CD4-positive, alpha-beta memory T cell (primary cell): ENCODE measurements around the gene NEU2. TPM values are rescaled to one million over a fixed set of nuclear protein-coding genes. Genes with fewer than 3 reads are reported as not detected.

Experiments
- CTCF ChIA-PET: fragments of 350-600 bp; sonication (Branson Sonifier 250); formaldehyde crosslinking; loops from one replicate; lab custom pipeline; 2021; ENCODE audit warnings: inconsistent platforms; ENCODE audit not compliant: partially characterized antibody; lab: Charles Lee
- POLR2A ChIA-PET: fragments of 350-600 bp; sonication (Branson Sonifier 250); formaldehyde crosslinking; loops from one replicate; lab custom pipeline; 2021; ENCODE audit not compliant: partially characterized antibody; lab: Charles Lee
- DNase-seq, 5 donors: peaks; one replicate each; pipeline versions ENCODE4 v3.0.0 to v3.0.0-alpha.2; 2020 to 2022; ENCODE audit warnings: mixed read lengths in 1 of 5
- H3K27ac ChIP-seq: one replicate; pipeline ENCODE4 v1.7.0; 2013; ENCODE audit warnings: low read depth, low read length
- H3K27me3 ChIP-seq: 2 replicates; pipeline ENCODE4 v1.7.0; 2013; ENCODE audit warnings: mild to moderate bottlenecking, low read length, moderate library complexity; ENCODE audit not compliant: insufficient read depth
- H3K36me3 ChIP-seq: 2 replicates; pipeline ENCODE4 v1.7.0; 2013; ENCODE audit warnings: mild to moderate bottlenecking, low read length, moderate library complexity; ENCODE audit not compliant: insufficient read depth
- H3K4me1 ChIP-seq: 2 replicates; pipeline ENCODE4 v1.7.0; 2013; ENCODE audit warnings: mild to moderate bottlenecking, low read length, moderate library complexity; ENCODE audit not compliant: insufficient read depth
- H3K4me3 ChIP-seq, 2 donors: one replicate each; pipeline ENCODE4 v1.7.0; 2013; ENCODE audit warnings: low read length in 2 of 2, mild to moderate bottlenecking in 1 of 2
- H3K9me3 ChIP-seq, 2 donors: one replicate each; pipeline ENCODE4 v1.7.0; 2013; ENCODE audit warnings: low read length in 2 of 2, control low read depth in 1 of 2; ENCODE audit not compliant: control insufficient read depth in 1 of 2
- H3K27ac Mint-ChIP-seq, 7 donors: one replicate each; pipeline ENCODE4 v1.8.0; 2020 to 2021; ENCODE audit warnings: mixed read lengths in 7 of 7, mild to moderate bottlenecking in 6 of 7, inconsistent platforms in 3 of 7, moderate library complexity in 3 of 7
- H3K27me3 Mint-ChIP-seq, 2 donors: one replicate each; pipeline ENCODE4 v1.8.0; 2020 to 2021; ENCODE audit warnings: mixed read lengths in 2 of 2
- H3K36me3 Mint-ChIP-seq, 2 donors: one replicate each; pipeline ENCODE4 v1.8.0; 2020 to 2021; ENCODE audit warnings: mixed read lengths in 2 of 2, inconsistent platforms in 1 of 2, mild to moderate bottlenecking in 1 of 2
- H3K4me1 Mint-ChIP-seq, 4 donors: one replicate each; pipeline ENCODE4 v1.8.0; 2020 to 2021; ENCODE audit warnings: mixed read lengths in 4 of 4, mild to moderate bottlenecking in 1 of 4
- H3K4me3 Mint-ChIP-seq, 8 donors: one replicate each; pipeline ENCODE4 v1.8.0; 2020 to 2021; ENCODE audit warnings: mixed read lengths in 8 of 8, mild to moderate bottlenecking in 7 of 8, moderate library complexity in 6 of 8, inconsistent platforms in 3 of 8
- H3K9me3 Mint-ChIP-seq, 8 donors: one replicate each; pipeline ENCODE4 v1.8.0; 2020 to 2021; ENCODE audit warnings: mixed read lengths in 8 of 8, mild to moderate bottlenecking in 5 of 8, inconsistent platforms in 3 of 8, moderate library complexity in 1 of 8
- intact Hi-C: fragments of 100-400 bp; cut with micrococcal nuclease; formaldehyde crosslinking; loops from one replicate; pipeline ENCODE4 v1.15.1; 2023
- polyA plus RNA-seq, 2 donors: library from polyadenylated mRNA; unstranded; fragments of 300-500 nt; fragmentation: Illumina TruSeq; gene quantifications; one replicate each; pipeline ENCODE4 v1.2.3, GENCODE V29; 2021
- total RNA-seq, 2 experiments: library from RNA; stranded (reverse); gene quantifications; one replicate each; pipeline ENCODE4 v1.2.3, GENCODE V29; 2021

Gene NEU2
- total and polyA plus RNA-seq, 4 experiments from 2014 or later: not detected

DNA sequence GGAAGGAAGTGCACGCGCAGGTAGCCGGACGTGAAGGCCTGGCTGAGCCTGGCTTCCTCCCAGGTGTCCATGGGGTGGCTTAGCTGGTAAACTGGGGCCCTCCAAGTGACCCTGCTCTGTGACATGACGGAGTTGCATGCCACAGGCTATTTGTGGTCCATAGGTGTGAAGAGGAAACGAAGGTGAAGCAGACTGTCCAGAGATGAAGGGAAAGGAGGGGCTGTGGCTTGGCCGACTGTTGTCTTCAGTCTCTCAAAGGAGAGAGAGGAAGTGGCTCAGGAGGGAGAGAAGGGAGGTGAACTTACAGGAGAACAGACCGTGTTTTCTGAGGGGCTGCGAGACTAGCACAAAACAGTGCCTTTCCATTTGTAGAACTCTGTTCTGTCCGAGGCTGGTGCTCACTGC, 47.0 kb downstream of the NEU2 start:
- Mint-ChIP-seq H3K4me1 (peaks cover 61 to 70% (median 69%) of the 10 kb centered on the region in 4 donors), H3K9me3 (peaks cover 0 to 3% (median 0%) of the 10 kb centered on the region in 8 donors), H3K27me3 (peaks cover 0 to 1% of the 10 kb centered on the region in 2 donors), H3K36me3 (peaks cover 24 to 45% of the 10 kb centered on the region in 2 donors), H3K27ac (peak overlapping the region in 6 of 7 donors; percentile 88 to 98 (median 96)), H3K4me3 (peak overlapping the region; percentile 76 to 95 (median 83))
- Histone ChIP-seq H3K36me3 (no peaks in the 10 kb centered on the region), H3K9me3 (no peaks in the 10 kb centered on the region), H3K4me1 (peaks cover 100% of the 10 kb centered on the region), H3K27me3 (no peaks in the 10 kb centered on the region), H3K27ac (peak overlapping the region; percentile 54), H3K4me3 (peak overlapping the region in 1 of 2 donors; percentile 34)
- POLR2A ChIA-PET: interaction anchor here (1.0 to 16.7 kb wide), 8 partner anchors 15 to 191 kb away, joined by 3 to 426 read pairs (median 5); partner anchors contain the start of genes ATG16L1 and INPP5D
- intact Hi-C loops: loop anchor here (5.0 kb wide), 1 partner anchor 173 kb away; the partner anchor contains the start of gene ATG16L1
- DNase-seq: peak in 4 of 5 donors; percentile 45 to 67 (median 52)
- CTCF ChIA-PET: interaction anchor here (1.2 to 6.3 kb wide), 5 partner anchors 18 to 26 kb away, joined by 3 to 40 read pairs (median 35); partner anchors contain the start of gene INPP5D

GRCh38 chr2:233079953-233080835, 47.7 kb downstream of the NEU2 start:
- Mint-ChIP-seq H3K4me3 (peak overlapping the region; percentile 1 to 95 (median 82)), H3K27ac (peak overlapping the region in 6 of 7 donors; percentile 94 to 98 (median 97)), H3K4me1 (peaks cover 66 to 77% (median 75%) of the 10 kb centered on the region in 4 donors), H3K27me3 (peaks cover 0 to 1% of the 10 kb centered on the region in 2 donors), H3K9me3 (peaks cover 0 to 3% (median 0%) of the 10 kb centered on the region in 8 donors), H3K36me3 (peaks cover 26 to 49% of the 10 kb centered on the region in 2 donors)
- intact Hi-C loops: loop anchor here (5.0 kb wide), 2 partner anchors 172 to 187 kb away; partner anchors contain the start of gene ATG16L1
- Histone ChIP-seq H3K27me3 (no peaks in the 10 kb centered on the region), H3K36me3 (no peaks in the 10 kb centered on the region), H3K4me3 (no peak overlapping the region), H3K27ac (peak overlapping the region; percentile 67), H3K4me1 (peaks cover 100% of the 10 kb centered on the region), H3K9me3 (no peaks in the 10 kb centered on the region)
- POLR2A ChIA-PET: interaction anchor here (0.6 to 16.7 kb wide), 10 partner anchors 9 to 486 kb away, joined by 3 to 426 read pairs (median 4); partner anchors contain the start of genes ATG16L1 and INPP5D
- CTCF ChIA-PET: interaction anchor here (0.7 to 5.3 kb wide), 5 partner anchors 15 to 26 kb away, joined by 3 to 40 read pairs (median 6); partner anchors contain the start of gene INPP5D
- peak in 1 of 5 donors; percentile 61 for DNase-seq

DNA sequence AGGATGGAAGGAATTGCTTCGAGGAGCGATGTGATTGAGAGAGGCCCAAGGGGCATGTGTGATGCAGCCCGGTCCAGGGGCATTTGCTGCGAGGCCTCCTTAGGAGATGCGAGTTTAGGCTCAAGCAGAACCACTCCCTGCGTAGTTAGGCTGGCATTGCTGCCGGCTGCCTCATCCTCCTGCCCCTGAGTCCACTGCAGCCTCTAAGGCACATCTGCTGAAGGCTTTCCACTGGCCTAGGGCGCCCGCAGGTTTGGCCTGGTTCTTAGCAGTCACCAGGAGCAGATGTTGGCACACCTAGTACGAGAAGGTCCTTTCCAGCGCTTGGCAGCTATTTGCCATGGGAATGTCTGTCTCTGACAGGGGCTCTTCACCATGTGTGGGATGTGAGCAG, 48.4 kb downstream of the NEU2 start:
- Mint-ChIP-seq H3K4me3 (peak overlapping the region; percentile 33 to 95 (median 84)), H3K27me3 (peaks cover 0 to 1% of the 10 kb centered on the region in 2 donors), H3K4me1 (peaks cover 73 to 83% (median 81%) of the 10 kb centered on the region in 4 donors), H3K27ac (peak overlapping the region in 6 of 7 donors; percentile 94 to 98 (median 97)), H3K36me3 (peaks cover 30 to 55% of the 10 kb centered on the region in 2 donors), H3K9me3 (peaks cover 0 to 3% (median 0%) of the 10 kb centered on the region in 8 donors)
- ChIA-PET POLR2A (interaction anchor here (0.6 to 16.7 kb wide), 6 partner anchors 9 to 485 kb away, joined by 3 to 426 read pairs (median 8); partner anchors contain the start of gene INPP5D), CTCF (interaction anchor here (0.7 to 5.3 kb wide), 3 partner anchors 16 to 27 kb away, joined by 3 to 40 read pairs (median 39); partner anchors contain the start of gene INPP5D)
- Histone ChIP-seq H3K36me3 (no peaks in the 10 kb centered on the region), H3K4me1 (peaks cover 100% of the 10 kb centered on the region), H3K27ac (peak overlapping the region; percentile 67), H3K27me3 (no peaks in the 10 kb centered on the region), H3K4me3 (peak overlapping the region in 1 of 2 donors; percentile 25), H3K9me3 (no peaks in the 10 kb centered on the region)
- no peak for DNase-seq
- intact Hi-C loops: loop anchor here (5.0 kb wide), 1 partner anchor 186 kb away; no protein-coding TSS in a partner anchor

- H3K9me3 ChIP-seq: no peaks in the 10 kb centered on the region
- Mint-ChIP-seq H3K27me3 (peaks cover 0 to 1% of the 10 kb centered on the region in 2 donors), H3K9me3 (peaks cover 0 to 3% (median 0%) of the 10 kb centered on the region in 8 donors), H3K36me3 (peaks cover 30 to 55% of the 10 kb centered on the region in 2 donors), H3K4me1 (peaks cover 75 to 88% (median 84%) of the 10 kb centered on the region in 4 donors), H3K27ac (peak overlapping the region in 6 of 7 donors; percentile 94 to 98 (median 97)), H3K4me3 (peak overlapping the region; percentile 33 to 95 (median 84))
- intact Hi-C loops: loop anchor here (5.0 kb wide), 1 partner anchor 186 kb away; no protein-coding TSS in a partner anchor
- ChIA-PET CTCF (interaction anchor here (0.7 to 5.3 kb wide), 4 partner anchors 16 to 170 kb away, joined by 3 to 40 read pairs (median 22); partner anchors contain the start of genes ATG16L1 and INPP5D), POLR2A (interaction anchor here (1.2 to 16.7 kb wide), 5 partner anchors 17 to 531 kb away, joined by 3 to 426 read pairs (median 13); partner anchors contain the start of genes EIF4E2, INPP5D and TIGD1)
- DNase-seq: peak; percentile 49 to 83 (median 56)
- H3K27me3 ChIP-seq: no peaks in the 10 kb centered on the region
- no peaks in the 10 kb centered on the region for H3K36me3 ChIP-seq
- peak overlapping the region; percentile 67 for H3K27ac ChIP-seq
- peaks cover 100% of the 10 kb centered on the region for H3K4me1 ChIP-seq
- H3K4me3 ChIP-seq: peak overlapping the region in 1 of 2 donors; percentile 25
Measured at GRCh38 chr2:233081232-233081730, 48.8 kb downstream of the NEU2 start.

DNA sequence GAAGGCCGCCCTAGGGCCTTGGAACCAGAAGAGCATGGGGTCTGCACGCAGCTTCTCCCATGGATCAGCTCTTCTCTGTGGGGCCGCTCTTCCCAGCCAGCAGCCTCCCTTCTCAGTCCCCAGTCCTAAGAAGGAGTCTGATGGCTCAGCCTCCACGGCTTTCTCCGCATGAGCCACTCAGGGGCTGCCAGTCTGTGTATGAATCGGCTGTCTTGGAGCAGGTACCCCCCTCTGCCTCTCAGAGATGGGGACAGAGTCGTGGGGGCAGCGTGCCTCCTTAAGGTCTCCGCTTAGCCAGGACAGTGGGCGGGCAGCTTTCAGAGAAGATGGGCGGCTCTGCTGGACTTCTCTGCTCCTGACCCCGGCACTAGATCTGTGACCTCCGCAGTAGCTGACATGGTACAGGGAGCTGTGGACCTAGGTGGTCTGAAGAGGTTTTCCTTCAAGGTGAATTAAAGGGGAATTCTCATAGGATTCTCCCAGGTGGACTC, 49.3 kb downstream of the NEU2 start:
- ChIA-PET CTCF (interaction anchor here (1.0 to 5.3 kb wide), 3 partner anchors 21 to 170 kb away, joined by 4 to 40 read pairs (median 39); partner anchors contain the start of genes ATG16L1 and INPP5D), POLR2A (interaction anchor here (1.1 to 16.7 kb wide), 8 partner anchors 8 to 531 kb away, joined by 3 to 426 read pairs (median 6); partner anchors contain the start of genes EIF4E2, INPP5D and TIGD1)
- Mint-ChIP-seq H3K36me3 (peaks cover 32 to 56% of the 10 kb centered on the region in 2 donors), H3K27ac (peak overlapping the region in 6 of 7 donors; percentile 94 to 98 (median 97)), H3K4me1 (peaks cover 76 to 92% (median 87%) of the 10 kb centered on the region in 4 donors), H3K27me3 (peaks cover 0 to 1% of the 10 kb centered on the region in 2 donors), H3K4me3 (peak overlapping the region; percentile 45 to 95 (median 84)), H3K9me3 (peaks cover 0 to 3% (median 0%) of the 10 kb centered on the region in 8 donors)
- peaks cover 100% of the 10 kb centered on the region for H3K4me1 ChIP-seq
- H3K4me3 ChIP-seq: peak overlapping the region in 1 of 2 donors; percentile 25
- peak overlapping the region; percentile 67 for H3K27ac ChIP-seq
- H3K36me3 ChIP-seq: no peaks in the 10 kb centered on the region
- DNase-seq: no peak
- intact Hi-C loops: loop anchor here (5.0 kb wide), 1 partner anchor 186 kb away; no protein-coding TSS in a partner anchor
- no peaks in the 10 kb centered on the region for H3K9me3 ChIP-seq
- no peaks in the 10 kb centered on the region for H3K27me3 ChIP-seq
